HG03521 (cell line): ENCODE data around the gene FGFR1OP2.
A peak's percentile ranks its signal among the peaks of the same experiment; 100 is the strongest.
"Not testable (repeated sequence)": the region's sequence is repeated elsewhere in the genome, so short reads cannot be mapped to it uniquely, and the experiment has no call there.

ENCODE experiments used
- ATAC-seq: cut with Tn5 transposase; IDR thresholded peaks from one replicate; pipeline ENCODE4 v1.9.1; 2021; ENCODE audit warnings: mild to moderate bottlenecking, moderate library complexity; ENCODE audit not compliant: unreplicated experiment

FGFR1OP2 gene

GRCh38 chr12:26937863-26938700 is at the start of gene FGFR1OP2, which contains the start of gene INTS13:
FGFR1OP2 (plus strand) TSS chr12:26938470; CDS start chr12:26954159, 15,689 bp downstream.
INTS13 (minus strand) TSS chr12:26937981; CDS start chr12:26936803, 1,178 bp downstream.
- ATAC-seq, result peak; percentile 84

- ATAC-seq, result no peak
Measured at GRCh38 chr12:26890784-26891183, 47.5 kb upstream of the FGFR1OP2 start.

- no peak for ATAC-seq
Measured at GRCh38 chr12:26891704-26892103, 46.6 kb upstream of the FGFR1OP2 start.

GRCh38 chr12:26895672-26896071 is 42.6 kb upstream of the FGFR1OP2 start:
- ATAC-seq, result no peak

GRCh38 chr12:26896913-26897312 is 41.4 kb upstream of the FGFR1OP2 start:
- ATAC-seq, result no peak

GRCh38 chr12:26903396-26903795 is 34.9 kb upstream of the FGFR1OP2 start:
- not testable (repeated sequence) for ATAC-seq

GRCh38 chr12:26906024-26906423 is 32.2 kb upstream of the FGFR1OP2 start:
- no peak for ATAC-seq

GRCh38 chr12:26906704-26907103 is 31.6 kb upstream of the FGFR1OP2 start:
- ATAC-seq, result no peak

GRCh38 chr12:26918321-26919215 is 19.7 kb upstream of the FGFR1OP2 start:
- no peak for ATAC-seq

- no peak for ATAC-seq
Measured at GRCh38 chr12:26919216-26919555, 19.1 kb upstream of the FGFR1OP2 start.

GRCh38 chr12:26921886-26922285 is 16.4 kb upstream of the FGFR1OP2 start:
- ATAC-seq, result no peak

- ATAC-seq, result no peak
Measured at GRCh38 chr12:26928661-26929060, 9.6 kb upstream of the FGFR1OP2 start.

- ATAC-seq, result no peak
Measured at GRCh38 chr12:26929590-26929989, 8.7 kb upstream of the FGFR1OP2 start.

GRCh38 chr12:26935636-26936378 is 2.5 kb upstream of the FGFR1OP2 start:
- ATAC-seq, result no peak

GRCh38 chr12:26936559-26937442 is 1.5 kb upstream of the FGFR1OP2 start:
- no peak for ATAC-seq

- no peak for ATAC-seq
Measured at GRCh38 chr12:26937443-26937862, 817 bp upstream of the FGFR1OP2 start.

- no peak for ATAC-seq
Measured at GRCh38 chr12:26938701-26939062, 412 bp downstream of the FGFR1OP2 start.

- ATAC-seq, result no peak
Measured at GRCh38 chr12:26939192-26939832, 1.0 kb downstream of the FGFR1OP2 start.

- no peak for ATAC-seq
Measured at GRCh38 chr12:26939953-26940352, 1.7 kb downstream of the FGFR1OP2 start.
